ENCODE results near the gene AVPR1B.

GRCh38 chr1:206066479-206067171 is 50.6 kb downstream of the AVPR1B start:
- TF ChIP-seq JUNB (CRISPR knock-in tag; IDR thresholded peaks at IDR 0.05; ENCODE audit: borderline replicate concordance) (no peak), SIN3A (IDR thresholded peaks at IDR 0.05; ENCODE audit: borderline replicate concordance, low read depth, low read length) (no peak), HMGXB3 (CRISPR knock-in tag; IDR thresholded peaks at IDR 0.05; ENCODE audit: borderline replicate concordance) (no peak), SP5 (CRISPR knock-in tag; IDR thresholded peaks at IDR 0.05; ENCODE audit: borderline replicate concordance, low read depth) (no peak), CEBPB (IDR thresholded peaks at IDR 0.05; ENCODE audit: borderline replicate concordance, low read depth, low read length) (no peak)
